Gastrocnemius medialis (tissue), 4 donors: ENCODE measurements around the gene ACVR1.

ENCODE experiments used
- CTCF ChIP-seq, 5 experiments: fragments of 450-650 bp in 3 of 5; fragments of 200-600 bp in 2 of 5; sonication (generic) in 2 of 5; IDR thresholded peaks in 4 of 5; conservative IDR thresholded peaks in 1 of 5; 1 replicate in 4 of 5; 2 replicates in 1 of 5; pipeline ENCODE4 v1.5.1; 2016 to 2019; ENCODE audit warnings: antibody characterized with exemption in 5 of 5, mild to moderate bottlenecking in 3 of 5, moderate library complexity in 3 of 5
- POLR2A ChIP-seq, 2 donors: fragments of 450-650 bp; IDR thresholded peaks; one replicate each; pipeline ENCODE4 v1.6.1; 2017; ENCODE audit warnings: antibody characterized with exemption in 2 of 2, mild to moderate bottlenecking in 2 of 2, moderate library complexity in 2 of 2

GRCh38 chr2:157876786-157877138 is 632 bp upstream of the ACVR1 start:
- TF ChIP-seq POLR2A (IDR thresholded peaks at IDR 0.05) (no peak), CTCF (IDR thresholded peaks at IDR 0.05 in 4 of 5, conservative IDR thresholded peaks at IDR 0.05 in 1 of 5) (no peak)
